Measurements from ENCODE around the gene LRRC74B.

DNA sequence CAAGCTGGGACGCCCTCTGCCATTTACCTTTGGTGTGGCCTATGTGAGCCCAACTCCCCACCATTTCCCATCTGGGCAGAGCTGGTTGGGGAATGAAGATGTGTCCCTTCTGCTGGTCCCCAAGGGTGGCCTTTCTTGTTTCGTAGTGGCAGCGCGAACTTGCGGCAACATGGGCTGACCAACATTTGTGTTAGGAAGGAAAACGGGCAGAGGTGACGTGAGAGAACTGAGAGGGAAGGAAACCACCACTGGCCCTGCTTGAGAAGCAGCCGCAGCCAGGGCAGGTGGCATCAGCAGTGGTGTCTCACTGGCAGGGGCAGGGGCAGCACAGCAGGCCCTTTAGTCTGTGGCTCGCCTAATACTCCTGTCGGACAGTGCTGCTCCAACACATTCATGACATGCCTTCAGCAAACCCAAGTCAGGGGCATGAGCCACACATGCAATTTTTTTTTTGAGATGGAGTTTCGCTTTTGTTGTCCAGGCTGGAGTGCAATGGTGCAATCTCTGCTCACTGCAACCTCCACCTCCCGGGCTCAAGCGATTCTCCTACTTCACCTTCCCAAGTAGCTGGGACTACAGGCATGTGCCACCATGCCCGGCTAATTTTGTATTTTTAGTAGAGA is 29.9 kb downstream of the LRRC74B start:
- no peak for TF ChIP-seq POLR2A (IDR thresholded peaks at IDR 0.05; ENCODE audit: low read depth)
- TF ChIP-seq, protein P1, sequence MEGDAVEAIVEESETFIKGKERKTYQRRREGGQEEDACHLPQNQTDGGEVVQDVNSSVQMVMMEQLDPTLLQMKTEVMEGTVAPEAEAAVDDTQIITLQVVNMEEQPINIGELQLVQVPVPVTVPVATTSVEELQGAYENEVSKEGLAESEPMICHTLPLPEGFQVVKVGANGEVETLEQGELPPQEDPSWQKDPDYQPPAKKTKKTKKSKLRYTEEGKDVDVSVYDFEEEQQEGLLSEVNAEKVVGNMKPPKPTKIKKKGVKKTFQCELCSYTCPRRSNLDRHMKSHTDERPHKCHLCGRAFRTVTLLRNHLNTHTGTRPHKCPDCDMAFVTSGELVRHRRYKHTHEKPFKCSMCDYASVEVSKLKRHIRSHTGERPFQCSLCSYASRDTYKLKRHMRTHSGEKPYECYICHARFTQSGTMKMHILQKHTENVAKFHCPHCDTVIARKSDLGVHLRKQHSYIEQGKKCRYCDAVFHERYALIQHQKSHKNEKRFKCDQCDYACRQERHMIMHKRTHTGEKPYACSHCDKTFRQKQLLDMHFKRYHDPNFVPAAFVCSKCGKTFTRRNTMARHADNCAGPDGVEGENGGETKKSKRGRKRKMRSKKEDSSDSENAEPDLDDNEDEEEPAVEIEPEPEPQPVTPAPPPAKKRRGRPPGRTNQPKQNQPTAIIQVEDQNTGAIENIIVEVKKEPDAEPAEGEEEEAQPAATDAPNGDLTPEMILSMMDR (IDR thresholded peaks at IDR 0.05) = no peak
